Inflammatory macrophage treated with lipopolysaccharide for 1 hour (primary cell): ENCODE data around the gene CRYGB.
"Not testable (repeated sequence)": the region's sequence is repeated elsewhere in the genome, so short reads cannot be mapped to it uniquely, and the experiment has no call there.

Source experiments
- DNase-seq, 2 donors: peaks; one replicate each; pipeline ENCODE4 v3.0.0-alpha.2; 2020 to 2022

CRYGB gene

DNA sequence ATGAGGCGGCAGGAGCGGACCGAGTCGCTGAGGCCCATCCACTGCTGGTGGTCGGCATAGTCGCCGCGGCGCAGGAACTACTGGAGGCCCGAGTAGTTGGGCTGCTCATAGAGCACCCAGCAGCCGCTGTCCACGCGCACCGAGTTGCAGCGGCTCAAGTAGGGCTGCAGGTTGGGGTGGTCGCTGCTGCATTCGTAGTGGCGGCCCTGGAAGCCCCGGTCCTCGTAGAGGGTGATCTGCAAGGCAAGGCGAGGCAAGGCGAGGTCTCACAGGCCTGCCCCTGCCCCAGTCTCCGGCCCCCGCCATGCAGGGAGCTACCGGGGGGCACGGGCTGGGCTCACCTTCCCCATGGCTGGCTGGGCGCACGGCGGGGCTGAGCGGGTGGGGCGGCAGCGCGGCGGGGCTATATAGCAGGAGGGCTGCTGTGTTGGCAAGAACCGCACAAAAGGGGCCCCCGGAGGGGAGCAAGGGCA, 33.6 kb downstream of the CRYGB start:
- DNase-seq, result not testable (repeated sequence)

DNA sequence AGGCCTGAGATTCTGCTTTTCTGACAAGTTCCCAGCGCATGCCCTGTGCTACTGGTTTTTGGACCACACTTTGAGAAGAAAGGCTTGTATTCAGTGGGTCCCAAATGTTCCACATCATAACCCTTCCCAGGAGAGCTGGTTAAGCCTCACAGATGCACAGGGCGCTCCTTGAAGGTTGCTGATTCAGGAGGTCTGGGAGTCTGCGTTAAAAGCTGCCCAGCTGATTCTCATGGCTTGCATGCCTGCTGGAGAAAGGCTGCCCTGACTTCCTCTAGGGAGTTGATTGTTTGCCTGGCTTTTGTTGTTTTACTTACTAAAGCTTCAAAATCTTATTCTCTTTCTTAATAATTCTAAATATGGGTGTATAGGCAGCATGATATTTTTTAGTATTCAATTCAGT, 42.3 kb downstream of the CRYGB start:
- no peak for DNase-seq

DNA sequence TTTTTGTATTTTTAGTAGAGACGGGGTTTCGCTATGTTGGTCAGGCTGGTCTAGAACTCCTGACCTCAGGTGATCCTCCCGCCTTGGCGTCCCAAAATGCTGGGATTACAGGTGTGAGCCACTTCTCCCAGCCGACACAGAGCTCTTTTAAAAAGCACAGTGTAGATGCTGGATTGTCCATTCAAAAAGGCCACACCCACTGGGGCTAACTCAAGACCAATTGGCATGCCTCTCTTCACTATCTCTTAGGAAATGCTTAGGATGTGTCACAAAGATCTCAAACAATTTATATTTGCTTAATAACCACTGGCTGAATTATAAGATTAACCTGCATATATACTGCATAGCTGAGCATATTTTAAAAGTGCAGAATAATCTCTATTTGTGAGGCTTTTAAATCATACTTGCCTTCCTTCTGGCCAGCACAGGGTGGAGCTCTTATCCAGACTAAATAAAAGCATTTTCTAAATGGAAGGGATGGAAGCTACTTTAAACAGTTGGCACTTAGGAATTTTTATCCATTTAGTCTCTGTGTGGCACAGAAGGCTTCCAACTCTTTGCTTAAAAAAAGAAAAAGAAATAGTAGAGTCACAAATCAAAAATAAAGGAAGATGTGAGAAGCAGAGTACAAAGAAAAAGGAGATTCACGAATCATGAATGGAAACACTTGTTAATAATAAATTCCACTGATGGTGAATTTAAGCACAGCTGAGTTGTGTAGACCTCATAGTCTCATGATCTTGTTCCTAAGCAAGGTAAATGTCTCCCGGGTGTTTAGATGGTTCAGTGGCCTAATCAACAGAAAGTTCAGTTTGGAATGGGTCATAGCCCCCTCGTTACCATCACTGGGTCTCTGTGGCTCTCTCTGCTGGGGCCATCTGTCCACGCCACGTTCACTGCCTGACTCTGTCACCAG, 44.0 kb downstream of the CRYGB start:
- peak; percentile 7 to 30 for DNase-seq

DNA sequence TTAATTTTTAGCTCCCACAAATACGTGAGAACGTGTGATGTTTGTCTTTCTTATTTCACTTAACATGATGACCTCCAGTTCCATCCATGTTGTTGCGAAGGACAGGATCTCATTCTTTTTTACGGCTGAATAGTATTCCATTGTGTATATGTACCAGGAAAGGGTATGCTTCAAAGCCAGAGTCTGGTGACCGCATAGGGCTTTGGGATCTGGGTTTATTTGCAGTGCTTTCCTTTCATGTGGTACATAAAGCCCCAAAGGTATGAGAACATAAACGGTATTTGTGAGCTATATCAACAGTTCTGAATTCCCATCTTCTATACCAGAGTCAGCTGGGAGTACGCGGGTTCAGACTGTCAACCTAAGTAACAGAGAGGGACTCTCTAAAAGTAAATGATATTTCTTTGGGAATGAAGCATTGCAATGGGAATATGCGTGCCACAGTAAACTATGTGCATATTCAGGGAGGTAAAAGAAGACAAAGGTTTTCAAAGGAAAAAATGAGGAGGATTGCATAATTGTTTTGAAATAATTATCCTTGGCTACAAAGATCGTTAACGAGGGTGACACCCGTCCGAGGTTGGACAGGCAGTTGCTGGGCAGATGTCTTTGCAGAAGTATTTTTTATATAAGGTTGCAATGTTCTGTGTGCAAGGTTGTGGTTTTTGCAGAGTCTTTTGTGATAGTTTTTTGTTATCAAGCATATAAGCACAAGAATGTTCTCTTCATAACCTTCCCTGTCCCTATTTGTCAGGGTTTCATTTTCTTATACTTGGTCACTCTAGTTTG, 46.1 kb downstream of the CRYGB start:
- peak in 1 of 2 donors; percentile 10 for DNase-seq

DNA sequence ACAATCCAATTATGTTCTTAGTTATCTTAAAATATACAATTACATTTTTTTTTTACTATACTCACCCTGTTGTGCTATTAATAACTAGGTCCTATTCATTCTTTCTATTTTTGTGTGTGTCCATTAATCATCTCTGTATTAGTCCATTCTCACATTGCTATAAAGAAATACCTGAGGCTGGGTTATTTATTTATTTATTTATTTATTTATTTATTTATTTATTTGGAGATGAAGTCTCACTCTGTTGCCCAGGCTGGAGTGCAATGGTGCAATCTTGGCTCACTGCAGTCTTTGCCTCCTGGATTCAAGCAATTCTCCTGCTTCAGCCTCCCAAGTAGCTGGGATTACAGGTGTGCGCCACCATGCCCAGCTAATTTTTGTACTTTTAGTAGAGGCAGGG, 47.3 kb downstream of the CRYGB start:
- not testable (repeated sequence) for DNase-seq

DNA sequence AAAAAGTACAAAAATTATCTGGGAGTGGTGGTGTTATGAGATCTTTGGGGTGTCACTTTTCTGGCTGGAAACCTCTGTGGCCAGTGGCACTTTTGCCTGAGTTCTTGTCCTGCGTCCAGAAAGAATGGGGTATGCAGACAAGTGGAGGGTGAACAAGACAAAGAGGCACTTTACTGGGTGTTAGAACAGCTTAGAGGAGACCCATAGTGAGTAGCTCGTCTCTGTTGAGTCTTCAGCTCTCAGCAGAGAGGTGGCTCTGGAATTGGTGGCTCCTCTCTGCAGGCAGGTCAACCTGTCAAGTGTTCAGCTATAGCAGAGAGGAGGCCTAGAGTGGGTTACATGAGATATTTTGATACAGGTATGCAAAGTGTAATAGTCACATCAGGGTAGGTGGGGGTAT, 47.7 kb downstream of the CRYGB start:
- DNase-seq, result no peak

DNA sequence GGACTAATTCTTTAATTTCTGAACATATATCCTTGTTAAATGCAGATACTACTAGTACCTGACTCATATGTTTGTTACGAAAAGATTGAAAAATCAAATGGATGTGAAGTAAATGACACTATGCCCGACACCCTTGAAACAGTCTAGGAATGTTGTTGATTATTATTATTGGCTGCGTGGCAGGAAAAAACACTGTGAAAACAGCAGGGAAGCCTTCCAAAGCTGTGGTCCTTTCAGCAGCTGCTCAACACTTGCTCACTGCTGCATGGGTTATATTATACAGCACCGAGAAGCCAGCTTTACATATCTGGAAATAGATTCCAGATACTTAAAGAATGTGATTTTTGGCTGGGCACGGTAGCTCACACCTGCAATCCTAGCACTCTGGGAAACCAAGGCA, 48.2 kb downstream of the CRYGB start:
- no peak for DNase-seq

DNA sequence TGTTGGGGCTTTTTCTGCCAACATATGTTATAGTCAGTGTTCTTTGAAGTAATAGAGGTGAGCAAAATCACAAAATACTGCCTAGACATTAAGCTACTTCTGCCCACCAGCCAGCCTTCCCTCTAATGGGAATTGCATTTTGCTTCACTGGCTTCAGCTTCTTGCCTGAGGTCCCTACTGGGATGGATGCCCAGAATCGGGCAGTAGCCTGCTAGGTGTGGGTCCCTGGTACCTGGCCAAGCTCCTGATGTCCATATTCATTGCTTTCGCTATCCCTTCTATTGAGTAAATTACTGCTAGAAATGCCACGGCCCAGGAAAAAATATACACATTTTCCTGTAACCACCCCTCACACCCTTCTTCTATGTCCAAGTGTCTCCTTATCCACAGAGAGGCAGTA, 48.6 kb downstream of the CRYGB start:
- DNase-seq, result no peak

DNA sequence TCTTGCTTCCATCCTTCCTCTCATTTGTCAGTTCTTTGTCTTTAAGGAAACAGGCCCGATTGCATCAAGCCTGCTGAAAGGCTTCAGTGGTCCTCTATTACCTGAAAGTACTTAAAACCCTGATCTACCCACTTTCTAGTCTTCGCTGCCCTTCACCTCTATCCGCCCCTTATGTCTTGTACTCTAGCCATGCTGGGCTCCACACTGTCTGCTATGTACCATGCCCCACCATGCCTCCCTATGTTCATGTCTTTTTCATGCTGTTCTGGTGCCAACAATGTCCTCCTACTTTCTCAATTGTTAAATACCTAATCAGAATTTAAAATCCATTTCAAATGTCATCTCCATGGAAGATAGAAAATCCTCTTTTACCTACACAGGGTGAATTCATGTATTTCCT, 49.9 kb downstream of the CRYGB start:
- DNase-seq, result no peak

DNA sequence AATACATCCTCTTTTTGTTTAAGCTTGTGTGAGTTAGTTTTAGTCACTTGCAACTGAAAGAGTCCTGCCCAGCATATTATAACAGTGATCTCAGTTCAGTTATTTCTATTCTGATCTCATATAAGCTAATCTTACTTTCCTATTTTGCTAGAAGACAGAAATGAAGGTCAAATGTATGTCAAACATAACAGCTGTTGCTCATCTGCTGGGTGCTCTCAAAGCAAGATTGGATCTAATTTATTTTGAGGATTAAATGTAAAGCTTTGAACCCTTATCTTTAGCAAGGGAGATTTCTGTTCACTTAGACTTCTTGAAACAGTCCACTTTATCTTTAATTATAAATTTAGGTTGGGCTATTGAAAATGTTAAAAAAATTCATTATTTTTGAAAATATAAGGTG, 52.8 kb downstream of the CRYGB start:
- no peak for DNase-seq
